Panc1 (cell line): ENCODE data around the gene IGF2R. TPM values are rescaled to one million over a fixed set of nuclear protein-coding genes. Genes with fewer than 3 reads are reported as not detected.

Experiments used
- ATAC-seq: fragments of 200-7000 bp; cut with Tn5 transposase; 2 replicates; pipeline ENCODE4 v1.9.1; 2020; ENCODE audit warnings: mild to moderate bottlenecking, moderate library complexity
- BruUV-seq: library from RNA; stranded (reverse); fragments of 400-500 nt; replicated peaks from 2 replicates; lab custom pipeline; 2021; lab: Mats Ljungman, UMichigan
- CTCF ChIA-PET: fragments of 300-600 bp; sonication (Branson Sonifier 250); formaldehyde crosslinking; loops from one replicate; lab custom pipeline; 2022; ENCODE audit warnings: antibody characterized with exemption; lab: Charles Lee
- POLR2A ChIA-PET: fragments of 300-600 bp; sonication (Branson Sonifier 250); formaldehyde crosslinking; loops from one replicate; lab custom pipeline; 2022; ENCODE audit warnings: antibody characterized with exemption; lab: Charles Lee
- DNase-seq: peaks from one replicate; pipeline ENCODE4 v3.0.0-alpha.2; 2010; ENCODE audit warnings: low read depth, low spot score
- H3K27ac ChIP-seq: 2 replicates; pipeline ENCODE4 v1.5.1; 2011; ENCODE audit warnings: mild to moderate bottlenecking, low read length, inconsistent platforms
- H3K27me3 ChIP-seq: fragments of 200-500 bp; sonication (Bioruptor generic); 2 replicates; pipeline ENCODE4 v1.6.0; 2014; ENCODE audit warnings: low read length, inconsistent platforms; ENCODE audit not compliant: control insufficient read depth, insufficient read depth
- H3K36me3 ChIP-seq: fragments of 200-500 bp; sonication (Bioruptor generic); 2 replicates; pipeline ENCODE4 v1.5.1; 2014; ENCODE audit warnings: inconsistent platforms, mild to moderate bottlenecking, low read length, moderate library complexity; ENCODE audit not compliant: control insufficient read depth, insufficient read depth
- H3K4me1 ChIP-seq: 2 replicates; pipeline ENCODE4 v1.5.1; 2011; ENCODE audit warnings: inconsistent platforms, mild to moderate bottlenecking, low read length, moderate library complexity; ENCODE audit not compliant: control insufficient read depth, insufficient read depth
- H3K4me3 ChIP-seq, 2 experiments: 2 replicates each; pipeline ENCODE4 v1.5.1; 2011 to 2012; ENCODE audit warnings: low read depth in 2 of 2, low read length in 2 of 2, mild to moderate bottlenecking in 2 of 2, inconsistent platforms in 1 of 2, moderate library complexity in 1 of 2
- H3K9me3 ChIP-seq: fragments of 200-500 bp; sonication (Bioruptor generic); 2 replicates; pipeline ENCODE4 v1.5.1; 2014; ENCODE audit warnings: low read depth, mild to moderate bottlenecking, inconsistent platforms, low read length, moderate library complexity; ENCODE audit not compliant: control insufficient read depth, insufficient read depth
- POLR2AphosphoS5 ChIP-seq: IDR thresholded peaks from 2 replicates; pipeline ENCODE4 v1.6.1; 2012; ENCODE audit warnings: mild to moderate bottlenecking, low read depth, low read length, moderate library complexity
- SIN3A ChIP-seq: IDR thresholded peaks from 2 replicates; pipeline ENCODE4 v1.6.1; 2012; ENCODE audit warnings: low read depth, mild to moderate bottlenecking, low read length, moderate library complexity, borderline replicate concordance; ENCODE audit not compliant: insufficient read depth
- TCF7L2 ChIP-seq: IDR thresholded peaks from 2 replicates; pipeline ENCODE4 v1.6.1; 2011; ENCODE audit warnings: mild to moderate bottlenecking, low read depth, low read length, inconsistent platforms
- in situ Hi-C: cut with HindIII; loops from 2 replicates; pipeline ENCODE4 v1.10.0; 2016; ENCODE audit warnings: low sequenced_read_pairs, low pct_unique_long_range_greater_than_20kb
- intact Hi-C: fragments of 100-400 bp; cut with micrococcal nuclease; formaldehyde crosslinking; loops from one replicate; pipeline ENCODE4 v1.10.0; 2022; ENCODE audit not compliant: unreplicated experiment
- total RNA-seq: library from RNA; stranded (reverse); gene quantifications from one replicate; pipeline ENCODE4 v1.2.1, GENCODE V29; 2021; ENCODE audit not compliant: unreplicated experiment
- TF ChIP-seq, protein P1 (sequence below): fragments of 450-650 bp; IDR thresholded peaks from 2 replicates; pipeline ENCODE4 v1.5.1; 2017; ENCODE audit warnings: mild to moderate bottlenecking
- TF ChIP-seq, protein P2 (sequence below), 2 experiments: IDR thresholded peaks; 2 replicates each; pipeline ENCODE4 v1.6.1; 2011 to 2012; ENCODE audit warnings: low read depth in 2 of 2, control low read depth in 1 of 2, low read length in 1 of 2, mild to moderate bottlenecking in 1 of 2, moderate library complexity in 1 of 2; ENCODE audit not compliant: insufficient read depth in 1 of 2

The IGF2R gene
- total RNA-seq, 1 experiment from 2014 or later: 163 TPM

DNA sequence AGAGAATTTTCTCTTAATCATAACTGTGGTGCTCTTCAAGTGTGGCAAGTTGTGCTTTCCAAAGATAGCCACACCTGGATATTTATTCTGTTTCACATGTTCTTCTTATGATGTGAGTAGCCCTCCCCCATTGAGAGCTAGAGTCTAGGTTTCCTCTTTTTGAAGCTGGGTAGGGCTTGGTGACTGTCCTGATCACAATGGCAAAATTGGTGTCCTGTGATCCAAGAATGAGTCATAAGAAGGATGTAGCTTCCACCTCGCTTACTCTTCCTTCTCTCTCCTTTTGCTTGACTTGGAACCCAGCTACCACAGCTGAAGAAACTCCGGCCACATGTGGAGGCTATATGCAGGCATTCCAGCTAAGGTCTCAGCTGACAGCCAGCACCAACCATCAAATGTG lies 7.4 kb upstream of the IGF2R start:
- no peak overlapping the region for H3K4me3 ChIP-seq
- no peak for DNase-seq
- no TSS peak for BruUV-seq
- ChIA-PET CTCF (no interaction called here), POLR2A (no interaction called here)
- no peaks in the 10 kb centered on the region for H3K36me3 ChIP-seq
- H3K27ac ChIP-seq: no peak overlapping the region
- no peaks in the 10 kb centered on the region for H3K9me3 ChIP-seq
- intact Hi-C loops (no loop called here), in situ Hi-C loops (no loop called here)
- no peaks in the 10 kb centered on the region for H3K4me1 ChIP-seq
- ATAC-seq: no peak
- H3K27me3 ChIP-seq: peaks cover 4% of the 10 kb centered on the region
- TF ChIP-seq POLR2AphosphoS5 (no peak), TCF7L2 (no peak), SIN3A (no peak)
- TF ChIP-seq, protein P1, sequence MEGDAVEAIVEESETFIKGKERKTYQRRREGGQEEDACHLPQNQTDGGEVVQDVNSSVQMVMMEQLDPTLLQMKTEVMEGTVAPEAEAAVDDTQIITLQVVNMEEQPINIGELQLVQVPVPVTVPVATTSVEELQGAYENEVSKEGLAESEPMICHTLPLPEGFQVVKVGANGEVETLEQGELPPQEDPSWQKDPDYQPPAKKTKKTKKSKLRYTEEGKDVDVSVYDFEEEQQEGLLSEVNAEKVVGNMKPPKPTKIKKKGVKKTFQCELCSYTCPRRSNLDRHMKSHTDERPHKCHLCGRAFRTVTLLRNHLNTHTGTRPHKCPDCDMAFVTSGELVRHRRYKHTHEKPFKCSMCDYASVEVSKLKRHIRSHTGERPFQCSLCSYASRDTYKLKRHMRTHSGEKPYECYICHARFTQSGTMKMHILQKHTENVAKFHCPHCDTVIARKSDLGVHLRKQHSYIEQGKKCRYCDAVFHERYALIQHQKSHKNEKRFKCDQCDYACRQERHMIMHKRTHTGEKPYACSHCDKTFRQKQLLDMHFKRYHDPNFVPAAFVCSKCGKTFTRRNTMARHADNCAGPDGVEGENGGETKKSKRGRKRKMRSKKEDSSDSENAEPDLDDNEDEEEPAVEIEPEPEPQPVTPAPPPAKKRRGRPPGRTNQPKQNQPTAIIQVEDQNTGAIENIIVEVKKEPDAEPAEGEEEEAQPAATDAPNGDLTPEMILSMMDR: no peak
- TF ChIP-seq, protein P2, sequence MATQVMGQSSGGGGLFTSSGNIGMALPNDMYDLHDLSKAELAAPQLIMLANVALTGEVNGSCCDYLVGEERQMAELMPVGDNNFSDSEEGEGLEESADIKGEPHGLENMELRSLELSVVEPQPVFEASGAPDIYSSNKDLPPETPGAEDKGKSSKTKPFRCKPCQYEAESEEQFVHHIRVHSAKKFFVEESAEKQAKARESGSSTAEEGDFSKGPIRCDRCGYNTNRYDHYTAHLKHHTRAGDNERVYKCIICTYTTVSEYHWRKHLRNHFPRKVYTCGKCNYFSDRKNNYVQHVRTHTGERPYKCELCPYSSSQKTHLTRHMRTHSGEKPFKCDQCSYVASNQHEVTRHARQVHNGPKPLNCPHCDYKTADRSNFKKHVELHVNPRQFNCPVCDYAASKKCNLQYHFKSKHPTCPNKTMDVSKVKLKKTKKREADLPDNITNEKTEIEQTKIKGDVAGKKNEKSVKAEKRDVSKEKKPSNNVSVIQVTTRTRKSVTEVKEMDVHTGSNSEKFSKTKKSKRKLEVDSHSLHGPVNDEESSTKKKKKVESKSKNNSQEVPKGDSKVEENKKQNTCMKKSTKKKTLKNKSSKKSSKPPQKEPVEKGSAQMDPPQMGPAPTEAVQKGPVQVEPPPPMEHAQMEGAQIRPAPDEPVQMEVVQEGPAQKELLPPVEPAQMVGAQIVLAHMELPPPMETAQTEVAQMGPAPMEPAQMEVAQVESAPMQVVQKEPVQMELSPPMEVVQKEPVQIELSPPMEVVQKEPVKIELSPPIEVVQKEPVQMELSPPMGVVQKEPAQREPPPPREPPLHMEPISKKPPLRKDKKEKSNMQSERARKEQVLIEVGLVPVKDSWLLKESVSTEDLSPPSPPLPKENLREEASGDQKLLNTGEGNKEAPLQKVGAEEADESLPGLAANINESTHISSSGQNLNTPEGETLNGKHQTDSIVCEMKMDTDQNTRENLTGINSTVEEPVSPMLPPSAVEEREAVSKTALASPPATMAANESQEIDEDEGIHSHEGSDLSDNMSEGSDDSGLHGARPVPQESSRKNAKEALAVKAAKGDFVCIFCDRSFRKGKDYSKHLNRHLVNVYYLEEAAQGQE (IDR thresholded peaks at IDR 0.05; ENCODE audit: insufficient read depth in 1 of 2, low read depth in 2 of 2, low read length in 1 of 2): no peak

DNA sequence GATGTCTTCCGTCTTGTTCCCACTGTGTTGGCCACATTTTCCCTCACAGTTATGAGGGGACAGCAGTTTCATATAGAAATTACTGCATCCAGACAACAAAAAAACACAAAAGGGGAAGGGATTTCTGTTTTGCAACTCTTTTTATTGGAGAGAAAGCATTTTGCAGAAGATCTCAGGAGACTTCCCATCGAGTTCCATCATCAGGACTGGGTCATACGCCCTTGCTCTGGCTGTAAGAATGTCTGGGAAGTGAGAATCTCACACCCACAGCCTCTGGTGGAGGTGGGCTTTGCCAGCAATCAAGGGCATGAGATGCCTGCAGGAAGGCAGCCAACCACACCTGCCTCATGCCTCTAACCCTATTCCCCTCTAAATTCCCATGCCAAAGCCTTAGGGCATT lies 5.8 kb upstream of the IGF2R start:
- Histone ChIP-seq H3K27me3 (peaks cover 4% of the 10 kb centered on the region), H3K36me3 (no peaks in the 10 kb centered on the region), H3K9me3 (no peaks in the 10 kb centered on the region), H3K4me3 (no peak overlapping the region), H3K4me1 (no peaks in the 10 kb centered on the region), H3K27ac (no peak overlapping the region)
- intact Hi-C loops: no loop called here
- CTCF ChIA-PET: no interaction called here
- in situ Hi-C loops: no loop called here
- TF ChIP-seq POLR2AphosphoS5: no peak
- TF ChIP-seq, protein P2 (IDR thresholded peaks at IDR 0.05; ENCODE audit: insufficient read depth in 1 of 2, low read depth in 2 of 2, low read length in 1 of 2): no peak
- TF ChIP-seq SIN3A: no peak
- TF ChIP-seq TCF7L2: no peak
- TF ChIP-seq, protein P1: no peak
- POLR2A ChIA-PET: no interaction called here
- DNase-seq: no peak
- no peak for ATAC-seq
- BruUV-seq: no TSS peak
